AG09319 (cell line): ENCODE data around the gene MTRR.

ENCODE experiments used
- DNase-seq: peaks from one replicate; pipeline ENCODE4 v3.0.0-alpha.2; 2010; ENCODE audit warnings: low read depth; ENCODE audit errors: extremely low read depth
- TF ChIP-seq, protein P1 (sequence below): IDR thresholded peaks from 2 replicates; pipeline ENCODE4 v1.5.1; 2011; ENCODE audit warnings: low read depth, mild to moderate bottlenecking, inconsistent platforms, low read length, moderate library complexity

The MTRR gene

DNA sequence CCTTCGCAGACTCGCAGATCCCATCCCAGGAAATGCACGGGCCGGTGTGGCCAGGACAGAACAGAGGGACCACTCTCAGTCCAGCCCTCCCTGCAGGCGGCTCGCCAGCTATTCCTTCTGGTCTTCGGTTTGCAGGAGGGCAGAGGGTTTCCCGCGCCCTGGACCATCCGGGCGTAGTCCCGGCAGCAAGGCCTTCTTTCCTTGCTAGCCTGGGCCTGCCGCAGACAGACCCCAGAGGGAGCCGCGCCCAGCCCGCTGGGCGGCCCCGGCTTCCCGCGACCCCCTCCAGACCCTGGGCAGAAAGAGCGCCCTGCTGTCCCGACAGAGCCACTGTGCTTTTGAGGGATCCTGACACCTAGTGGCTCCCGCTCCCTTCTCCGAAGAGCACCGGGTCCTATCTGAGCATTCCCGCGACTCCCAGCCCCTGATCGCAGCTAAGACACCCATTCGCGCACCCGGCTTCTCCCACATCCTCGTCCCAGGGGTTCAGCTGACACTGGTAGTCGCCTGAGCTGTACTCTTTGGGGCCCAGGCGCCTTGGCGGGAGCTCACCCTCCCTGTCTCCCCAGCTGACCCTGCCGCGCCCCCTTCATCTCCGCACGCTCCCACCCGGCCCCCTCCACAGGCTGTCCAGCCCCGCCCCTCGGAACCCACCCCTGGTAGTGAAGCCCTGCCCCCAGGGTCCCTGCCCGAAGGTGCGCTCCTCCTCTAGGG lies 19.1 kb upstream of the MTRR start:
- TF ChIP-seq, protein P1, sequence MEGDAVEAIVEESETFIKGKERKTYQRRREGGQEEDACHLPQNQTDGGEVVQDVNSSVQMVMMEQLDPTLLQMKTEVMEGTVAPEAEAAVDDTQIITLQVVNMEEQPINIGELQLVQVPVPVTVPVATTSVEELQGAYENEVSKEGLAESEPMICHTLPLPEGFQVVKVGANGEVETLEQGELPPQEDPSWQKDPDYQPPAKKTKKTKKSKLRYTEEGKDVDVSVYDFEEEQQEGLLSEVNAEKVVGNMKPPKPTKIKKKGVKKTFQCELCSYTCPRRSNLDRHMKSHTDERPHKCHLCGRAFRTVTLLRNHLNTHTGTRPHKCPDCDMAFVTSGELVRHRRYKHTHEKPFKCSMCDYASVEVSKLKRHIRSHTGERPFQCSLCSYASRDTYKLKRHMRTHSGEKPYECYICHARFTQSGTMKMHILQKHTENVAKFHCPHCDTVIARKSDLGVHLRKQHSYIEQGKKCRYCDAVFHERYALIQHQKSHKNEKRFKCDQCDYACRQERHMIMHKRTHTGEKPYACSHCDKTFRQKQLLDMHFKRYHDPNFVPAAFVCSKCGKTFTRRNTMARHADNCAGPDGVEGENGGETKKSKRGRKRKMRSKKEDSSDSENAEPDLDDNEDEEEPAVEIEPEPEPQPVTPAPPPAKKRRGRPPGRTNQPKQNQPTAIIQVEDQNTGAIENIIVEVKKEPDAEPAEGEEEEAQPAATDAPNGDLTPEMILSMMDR: peak; percentile 14
- no peak for DNase-seq

DNA sequence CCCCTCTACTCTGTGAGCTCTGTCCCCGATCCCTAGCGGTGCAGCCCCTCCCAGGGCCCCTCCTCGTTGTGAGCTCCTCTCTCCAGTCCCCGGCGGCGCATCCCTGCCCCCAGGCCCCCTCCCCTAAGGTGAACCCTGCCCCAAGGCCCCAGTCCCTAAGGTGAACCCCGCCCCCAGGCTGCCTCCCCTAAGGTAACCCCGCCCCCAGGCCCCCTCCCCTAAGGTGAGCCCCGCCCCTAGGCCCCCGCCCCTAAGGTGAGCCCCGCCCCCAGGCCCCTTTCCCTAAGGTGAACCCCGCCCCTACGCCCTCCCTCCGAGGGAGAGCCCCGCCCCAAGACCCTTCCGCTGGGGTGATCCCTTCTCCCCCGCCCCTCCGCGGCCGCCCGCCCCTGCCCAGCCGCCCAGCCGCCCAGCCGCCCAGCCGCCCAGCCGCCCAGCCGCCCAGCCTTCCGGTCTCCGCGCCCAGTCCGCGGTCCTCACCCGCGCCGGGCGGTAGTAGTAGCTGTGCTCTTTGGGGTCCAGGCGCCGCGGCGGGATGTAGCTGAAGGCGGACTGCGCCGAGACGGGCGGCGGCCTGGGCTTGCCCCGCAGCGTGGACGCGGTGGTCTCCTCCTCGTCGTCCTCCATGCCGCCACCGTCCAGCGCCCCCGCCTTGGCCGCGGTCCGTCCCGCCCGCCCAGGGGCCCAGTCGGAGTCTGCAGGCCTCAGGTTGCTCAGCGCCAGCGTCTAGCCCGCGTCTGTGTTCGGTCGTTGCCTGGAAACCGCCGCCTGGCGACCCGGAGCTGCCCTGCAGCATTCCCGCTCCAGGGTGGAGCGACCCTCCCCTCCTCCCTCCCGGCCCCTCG lies 18.3 kb upstream of the MTRR start, which contains the start of gene CFAP90:
Gene CFAP90, minus strand, starts transcription at position 739 of the 845 bp plus-strand sequence. Its CDS starts 112 bp downstream, at position 627.
- DNase-seq: no peak
- TF ChIP-seq, protein P1: peak; percentile 34

DNA sequence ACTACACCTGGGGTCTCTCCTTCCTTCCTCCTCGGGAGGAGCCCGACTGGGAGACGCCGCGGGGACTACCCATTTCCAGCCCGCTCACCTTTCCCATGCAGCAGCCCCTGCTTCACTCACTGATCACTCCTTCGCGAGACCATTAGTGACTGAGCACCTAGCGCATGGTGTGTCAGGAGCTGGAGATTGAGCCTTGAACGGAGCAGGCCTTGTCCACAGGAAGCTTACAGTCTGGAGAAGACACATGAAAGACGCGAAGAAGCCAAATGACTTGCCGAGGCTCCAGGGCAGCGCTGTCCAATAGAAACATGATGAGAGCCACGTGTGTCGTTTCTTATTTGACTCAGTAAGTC lies 17.7 kb upstream of the MTRR start:
- TF ChIP-seq, protein P1: no peak
- no peak for DNase-seq

DNA sequence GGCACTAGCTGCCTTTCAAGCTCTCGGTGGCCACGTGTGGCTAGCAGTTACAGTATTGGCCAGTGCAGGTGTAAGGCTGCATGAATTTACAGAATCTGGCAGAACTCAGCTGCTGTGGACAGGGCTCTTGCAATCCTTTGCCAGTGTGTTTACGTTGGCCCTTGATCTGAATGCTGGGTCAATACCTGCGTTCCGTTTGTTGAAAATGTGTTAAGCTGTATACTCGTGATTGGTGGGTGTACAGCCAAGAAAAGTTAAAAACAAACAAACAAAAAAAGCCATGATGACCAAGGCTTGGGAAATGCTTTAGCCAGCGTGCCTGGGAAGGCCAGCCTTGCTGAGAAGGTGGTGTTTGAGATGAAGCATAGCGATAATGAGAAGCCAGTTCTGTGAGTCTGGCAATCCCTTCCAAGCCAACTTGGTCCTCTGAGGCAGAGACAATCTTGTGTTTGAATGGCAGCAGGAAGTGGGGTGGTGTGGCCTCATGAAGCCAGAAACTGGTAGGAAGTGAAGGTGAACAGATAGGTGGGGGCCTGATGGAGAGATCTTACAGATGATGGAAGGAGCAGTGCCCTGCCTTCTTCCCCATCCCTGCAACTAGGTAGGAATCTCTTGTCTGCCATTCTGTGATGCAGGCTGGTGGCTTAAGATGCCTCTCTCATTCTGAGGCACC lies 17.2 kb upstream of the MTRR start:
- TF ChIP-seq, protein P1: no peak
- DNase-seq: no peak

DNA sequence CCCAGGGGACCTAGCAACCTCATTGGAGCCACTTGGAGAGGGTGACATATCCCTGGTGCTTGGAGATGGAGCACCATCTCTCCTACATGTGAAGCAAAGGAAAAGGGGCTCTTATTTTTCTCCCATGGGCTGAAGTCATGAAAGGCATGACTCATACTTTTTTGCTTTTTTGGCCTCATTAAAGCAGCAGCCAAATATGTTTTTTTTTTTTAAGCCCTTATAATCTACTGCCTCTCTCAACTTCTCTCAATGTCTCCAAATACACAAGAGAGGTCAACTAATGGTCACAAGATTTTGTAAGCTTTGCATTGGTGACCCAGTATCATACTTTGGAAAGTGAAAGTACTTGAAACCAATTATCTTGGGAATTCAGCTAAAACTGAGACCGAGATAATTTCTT lies 16.4 kb upstream of the MTRR start:
- no peak for DNase-seq
- TF ChIP-seq, protein P1: no peak

DNA sequence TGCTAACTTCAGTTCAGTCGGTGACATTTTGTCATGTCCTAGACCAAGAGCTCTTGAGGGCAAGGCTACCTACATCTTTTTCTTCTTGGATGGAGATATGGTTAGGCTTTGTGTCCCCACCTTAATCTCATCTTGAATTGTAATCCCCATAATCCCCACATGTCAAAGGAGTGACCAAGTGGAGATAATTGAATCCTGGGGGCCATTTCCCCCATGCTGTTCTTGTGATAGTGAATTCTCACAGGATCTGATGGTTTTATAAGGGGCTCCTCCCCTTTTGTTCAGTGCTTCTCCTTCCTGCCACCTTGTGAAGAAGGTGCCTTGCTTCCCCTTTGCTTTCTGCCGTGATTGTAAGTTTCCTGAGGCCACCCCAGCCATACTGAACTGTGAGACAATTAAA lies 16.0 kb upstream of the MTRR start:
- no peak for DNase-seq
- TF ChIP-seq, protein P1: no peak
